ENCODE data around the gene CSF1. TPM values are rescaled to one million over a fixed set of nuclear protein-coding genes. Genes with fewer than 3 reads are reported as not detected.

Gene CSF1
- total RNA-seq, 1 experiment from 2014 or later = 4.9 TPM

DNA sequence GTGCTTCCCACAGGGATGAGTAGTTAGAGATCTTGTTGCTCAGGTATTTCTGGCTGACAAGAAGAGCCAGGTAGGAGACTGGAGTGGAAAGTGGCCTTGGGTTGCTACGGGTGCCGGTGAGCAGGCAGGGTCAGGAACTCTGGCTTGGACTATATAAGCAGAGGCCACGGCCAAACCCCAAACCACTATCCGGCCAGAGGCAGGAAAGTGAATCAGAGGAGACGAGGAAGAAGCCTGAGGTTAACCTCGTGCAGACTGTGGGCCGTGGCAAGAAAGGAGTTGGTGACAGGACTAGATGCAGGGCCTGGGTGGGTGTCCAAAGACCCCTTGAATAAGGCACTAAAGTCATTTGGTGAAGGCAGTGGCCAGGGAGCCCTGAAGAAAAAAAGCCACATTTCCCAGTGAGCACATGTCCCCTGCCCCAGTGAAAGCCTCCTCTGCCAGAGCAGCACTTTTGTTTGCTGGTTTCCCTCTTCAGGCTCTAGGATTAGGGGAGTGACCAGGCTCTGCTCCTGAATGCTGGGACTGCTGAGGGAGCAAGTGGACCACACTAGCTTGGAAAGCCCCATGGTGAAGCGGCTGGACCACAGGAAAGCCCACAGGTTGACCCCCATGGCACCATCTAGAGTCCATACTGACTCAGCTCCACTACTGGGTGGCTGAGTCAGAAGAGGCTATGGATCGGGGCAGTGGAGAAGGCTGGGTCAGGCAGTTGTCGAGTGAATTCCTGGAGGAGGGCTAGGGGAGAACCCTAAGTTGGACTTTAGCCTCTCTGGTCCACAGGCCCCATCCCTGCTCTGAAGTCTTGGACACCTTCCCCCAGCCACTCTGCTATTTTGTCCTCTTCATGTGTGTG lies 23.4 kb downstream of the CSF1 start:
- Histone ChIP-seq H3K27ac (ENCODE audit: low read depth, low read length, poor library complexity, severe bottlenecking) (no peak overlapping the region), H3K4me3 (ENCODE audit: low read depth, low read length, poor library complexity, severe bottlenecking) (no peak overlapping the region), H3K36me3 (ENCODE audit: insufficient read depth, low read length, poor library complexity, severe bottlenecking) (no peaks in the 10 kb centered on the region), H3K27me3 (replicated peaks; ENCODE audit: insufficient read depth, low read depth, low read length, poor library complexity) (no peaks in the 10 kb centered on the region), H3K4me1 (ENCODE audit: insufficient read depth, low read length, poor library complexity, severe bottlenecking) (no peaks in the 10 kb centered on the region), H3K9me3 (ENCODE audit: low read depth, low read length, poor library complexity, severe bottlenecking) (peaks cover 5% of the 10 kb centered on the region)
- TF ChIP-seq, protein P1, sequence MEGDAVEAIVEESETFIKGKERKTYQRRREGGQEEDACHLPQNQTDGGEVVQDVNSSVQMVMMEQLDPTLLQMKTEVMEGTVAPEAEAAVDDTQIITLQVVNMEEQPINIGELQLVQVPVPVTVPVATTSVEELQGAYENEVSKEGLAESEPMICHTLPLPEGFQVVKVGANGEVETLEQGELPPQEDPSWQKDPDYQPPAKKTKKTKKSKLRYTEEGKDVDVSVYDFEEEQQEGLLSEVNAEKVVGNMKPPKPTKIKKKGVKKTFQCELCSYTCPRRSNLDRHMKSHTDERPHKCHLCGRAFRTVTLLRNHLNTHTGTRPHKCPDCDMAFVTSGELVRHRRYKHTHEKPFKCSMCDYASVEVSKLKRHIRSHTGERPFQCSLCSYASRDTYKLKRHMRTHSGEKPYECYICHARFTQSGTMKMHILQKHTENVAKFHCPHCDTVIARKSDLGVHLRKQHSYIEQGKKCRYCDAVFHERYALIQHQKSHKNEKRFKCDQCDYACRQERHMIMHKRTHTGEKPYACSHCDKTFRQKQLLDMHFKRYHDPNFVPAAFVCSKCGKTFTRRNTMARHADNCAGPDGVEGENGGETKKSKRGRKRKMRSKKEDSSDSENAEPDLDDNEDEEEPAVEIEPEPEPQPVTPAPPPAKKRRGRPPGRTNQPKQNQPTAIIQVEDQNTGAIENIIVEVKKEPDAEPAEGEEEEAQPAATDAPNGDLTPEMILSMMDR (conservative IDR thresholded peaks at IDR 0.05; ENCODE audit: low read depth, low read length) = no peak
- TF ChIP-seq EZH2 (IDR thresholded peaks at IDR 0.05; ENCODE audit: borderline replicate concordance, low read depth, low read length, poor library complexity, severe bottlenecking) = no peak
- intact Hi-C loops (cut with micrococcal nuclease; ENCODE audit: unreplicated experiment) = no loop called here
- CTCF ChIA-PET = no interaction called here
- no TSS peak for BruUV-seq (replicated peaks)
- POLR2A ChIA-PET (ENCODE audit: low non-redundant PET) = no interaction called here
- no peak for DNase-seq (ENCODE audit: low spot score)

DNA sequence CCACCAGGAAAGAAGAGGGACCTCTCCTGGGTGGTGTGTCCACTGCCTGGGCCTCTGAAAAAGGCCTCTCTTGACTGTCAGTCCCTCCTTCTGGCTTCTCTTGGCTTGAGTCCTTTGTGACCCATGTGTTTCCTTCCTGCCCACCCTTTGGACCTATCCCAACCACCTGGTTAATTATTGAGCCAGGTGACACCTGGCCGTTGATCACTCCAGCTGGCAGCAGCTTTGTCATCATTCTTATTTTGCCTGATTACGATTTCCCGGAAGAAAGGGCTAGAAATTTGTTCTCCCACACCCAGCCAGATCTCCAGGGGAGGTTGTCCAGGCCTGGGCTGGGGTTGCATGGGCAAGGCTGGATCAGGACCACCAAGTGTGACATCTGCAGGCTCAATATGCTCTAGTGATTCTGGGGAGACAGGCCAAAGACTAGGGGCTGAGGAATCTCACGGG lies 24.8 kb downstream of the CSF1 start:
- intact Hi-C loops (cut with micrococcal nuclease; ENCODE audit: unreplicated experiment) = no loop called here
- BruUV-seq (replicated peaks) = no TSS peak
- Histone ChIP-seq H3K9me3 (ENCODE audit: low read depth, low read length, poor library complexity, severe bottlenecking) (peaks cover 5% of the 10 kb centered on the region), H3K27me3 (replicated peaks; ENCODE audit: insufficient read depth, low read depth, low read length, poor library complexity) (no peaks in the 10 kb centered on the region), H3K4me3 (ENCODE audit: low read depth, low read length, poor library complexity, severe bottlenecking) (no peak overlapping the region), H3K4me1 (ENCODE audit: insufficient read depth, low read length, poor library complexity, severe bottlenecking) (no peaks in the 10 kb centered on the region), H3K27ac (ENCODE audit: low read depth, low read length, poor library complexity, severe bottlenecking) (no peak overlapping the region), H3K36me3 (ENCODE audit: insufficient read depth, low read length, poor library complexity, severe bottlenecking) (no peaks in the 10 kb centered on the region)
- ChIA-PET CTCF (no interaction called here), POLR2A (ENCODE audit: low non-redundant PET) (no interaction called here)
- no peak for DNase-seq (ENCODE audit: low spot score)
- TF ChIP-seq, protein P1 (conservative IDR thresholded peaks at IDR 0.05; ENCODE audit: low read depth, low read length) = no peak
- no peak for TF ChIP-seq EZH2 (IDR thresholded peaks at IDR 0.05; ENCODE audit: borderline replicate concordance, low read depth, low read length, poor library complexity, severe bottlenecking)

DNA sequence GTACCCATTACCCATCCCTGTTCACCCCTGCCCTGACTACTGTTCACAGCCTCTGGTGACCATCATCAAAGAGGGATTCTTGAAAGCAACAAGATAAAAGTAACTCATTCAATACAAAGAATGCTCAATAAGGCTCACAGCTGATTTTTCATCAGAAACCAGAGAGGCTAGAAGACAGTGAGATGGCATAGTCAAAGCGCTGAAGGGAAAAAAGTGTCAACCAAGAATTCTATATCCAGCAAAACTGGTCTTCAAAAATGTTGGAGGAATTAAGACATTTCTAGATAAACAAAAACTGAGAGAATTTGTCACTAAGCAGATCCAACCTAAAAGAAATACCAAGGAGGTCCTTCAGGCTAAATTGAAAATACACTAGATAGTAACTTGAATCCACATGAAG lies 27.1 kb downstream of the CSF1 start:
- POLR2A ChIA-PET (ENCODE audit: low non-redundant PET) = no interaction called here
- CTCF ChIA-PET = no interaction called here
- intact Hi-C loops (cut with micrococcal nuclease; ENCODE audit: unreplicated experiment) = no loop called here
- Histone ChIP-seq H3K36me3 (ENCODE audit: insufficient read depth, low read length, poor library complexity, severe bottlenecking) (no peaks in the 10 kb centered on the region), H3K4me1 (ENCODE audit: insufficient read depth, low read length, poor library complexity, severe bottlenecking) (no peaks in the 10 kb centered on the region), H3K27ac (ENCODE audit: low read depth, low read length, poor library complexity, severe bottlenecking) (no peak overlapping the region), H3K4me3 (ENCODE audit: low read depth, low read length, poor library complexity, severe bottlenecking) (no peak overlapping the region), H3K9me3 (ENCODE audit: low read depth, low read length, poor library complexity, severe bottlenecking) (peaks cover 5% of the 10 kb centered on the region), H3K27me3 (replicated peaks; ENCODE audit: insufficient read depth, low read depth, low read length, poor library complexity) (no peaks in the 10 kb centered on the region)
- no peak for TF ChIP-seq EZH2 (IDR thresholded peaks at IDR 0.05; ENCODE audit: borderline replicate concordance, low read depth, low read length, poor library complexity, severe bottlenecking)
- TF ChIP-seq, protein P1 (conservative IDR thresholded peaks at IDR 0.05; ENCODE audit: low read depth, low read length) = no peak
- no TSS peak for BruUV-seq (replicated peaks)
- DNase-seq (ENCODE audit: low spot score) = no peak

Data from A673 (cell line).